Measurements from ENCODE around the gene CKAP2L. TPM values are rescaled to one million over a fixed set of nuclear protein-coding genes. Genes with fewer than 3 reads are reported as not detected.

Gene CKAP2L
- total RNA-seq, 1 experiment from 2014 or later, result 23.3 TPM

- Histone ChIP-seq H3K79me1 (ENCODE audit: insufficient read depth, low read depth, low read length, poor library complexity, severe bottlenecking) (no peaks in the 10 kb centered on the region), H2AK5ac (ENCODE audit: insufficient read length, low read length) (no peak overlapping the region)
- peaks cover 53 to 62% of the 10 kb centered on the region in 2 experiments for H3K4me1 Mint-ChIP-seq
These were observed 23.5 kb upstream of the CKAP2L start for GRCh38 chr2:112787729-112788393.

More at GRCh38 chr2:112787729-112788393, 23.5 kb upstream of the CKAP2L start:
- Histone ChIP-seq H3K23me2 (ENCODE audit: insufficient read length, low read depth, low read length, poor library complexity, severe bottlenecking) (no peaks in the 10 kb centered on the region), H3K27me3 (ENCODE audit: insufficient read depth, low read length) (no peaks in the 10 kb centered on the region), H3K9ac (ENCODE audit: extremely low read depth, insufficient read length, low read length) (no peak overlapping the region), H3K18ac (ENCODE audit: insufficient read length, low read depth, low read length) (no peak overlapping the region), H2BK120ac (ENCODE audit: low read depth, low read length, poor library complexity, severe bottlenecking) (no peak overlapping the region), H4K5ac (ENCODE audit: insufficient read length, low read depth, low read length) (no peak overlapping the region), H2BK20ac (ENCODE audit: low read depth, low read length, poor library complexity, severe bottlenecking) (no peak overlapping the region), H4K91ac (ENCODE audit: insufficient read length, low read depth, low read length) (no peak overlapping the region), H3K4me1 (ENCODE audit: insufficient read depth, low read length) (peaks cover 7% of the 10 kb centered on the region), H3K27ac (ENCODE audit: insufficient read length, low read depth, low read length) (no peak overlapping the region), H4K20me1 (ENCODE audit: control insufficient read depth, insufficient read depth, insufficient read length) (no peaks in the 10 kb centered on the region), H3K4me2 (ENCODE audit: insufficient read depth, insufficient read length, low read length) (no peak overlapping the region), H3K79me2 (ENCODE audit: insufficient read depth, low read length) (no peaks in the 10 kb centered on the region), H3K4ac (ENCODE audit: low read depth, low read length) (no peak overlapping the region), H2BK15ac (ENCODE audit: low read depth, low read length) (no peak overlapping the region), H2AFZ (ENCODE audit: low read length) (no peak overlapping the region), H4K8ac (replicated peaks; ENCODE audit: insufficient read length, low read depth, low read length) (no peak overlapping the region), H3K23ac (ENCODE audit: insufficient read length, low read depth, low read length) (no peak overlapping the region), H3T11ph (ENCODE audit: low read length) (no peak overlapping the region), H2BK12ac (ENCODE audit: insufficient read length, low read depth, low read length) (no peak overlapping the region), H2BK5ac (ENCODE audit: insufficient read length, low read length) (no peak overlapping the region), H3K56ac (ENCODE audit: insufficient read length, low read depth, low read length) (no peak overlapping the region), H3K9me3 (ENCODE audit: control insufficient read depth, low read depth, low read length) (no peaks in the 10 kb centered on the region), H3K14ac (ENCODE audit: insufficient read depth, low read length) (no peak overlapping the region)
- H3K4me3 Mint-ChIP-seq, result no peak overlapping the region
- H3K27me3 Mint-ChIP-seq (ENCODE audit: low read depth), result no peaks in the 10 kb centered on the region
- peaks cover 1 to 5% (median 3%) of the 10 kb centered on the region in 3 experiments; a peak in 4 of 7 replicates for H3K36me3 Mint-ChIP-seq (ENCODE audit: insufficient read depth in 1 of 3, low read depth in 3 of 3)
- no peak for TF ChIP-seq CTCF (conservative IDR thresholded peaks at IDR 0.05)
- H3K27ac Mint-ChIP-seq, result no peak overlapping the region
- no CpG with 5 or more reads among the region's 4 CpGs for WGBS (ENCODE audit: extremely low coverage, insufficient read length, low lambda C conversion rate)
- peaks cover 3 to 4% of the 10 kb centered on the region in 2 experiments; a peak in 4 of 5 replicates for H3K9me3 Mint-ChIP-seq
- DNase-seq, result no peak
